Measurements from ENCODE around the gene ITPRIP.

ITPRIP gene

GRCh38 chr10:104325436-104326435 is 12.5 kb downstream of the ITPRIP start:
- peak; percentile 62 for DNase-seq

DNA sequence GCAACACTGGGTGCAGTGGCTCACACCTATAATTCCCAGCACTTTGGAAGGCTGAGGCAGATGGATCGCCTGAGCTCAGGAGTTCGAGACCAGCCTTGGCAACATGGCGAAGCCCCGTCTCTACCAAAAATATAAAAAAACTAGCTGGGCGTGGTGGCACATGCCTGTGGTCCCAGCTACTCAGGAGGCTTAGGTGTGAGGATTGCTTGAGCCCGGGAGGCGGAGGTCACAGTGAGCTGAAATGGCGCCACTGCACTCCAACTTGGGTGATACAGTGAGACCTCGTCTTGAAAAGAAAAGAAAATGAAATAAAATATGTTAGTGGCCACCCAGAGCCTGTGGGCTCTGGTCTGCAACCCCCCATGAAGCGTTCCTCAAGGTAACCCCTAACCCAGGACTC is 13.3 kb downstream of the ITPRIP start:
- DNase-seq, result peak; percentile 25

GRCh38 chr10:104324221-104324686 is 14.0 kb downstream of the ITPRIP start:
- peak; percentile 62 for DNase-seq

- no peak for DNase-seq
Observed at GRCh38 chr10:104323760-104324201, 14.5 kb downstream of the ITPRIP start.

DNA sequence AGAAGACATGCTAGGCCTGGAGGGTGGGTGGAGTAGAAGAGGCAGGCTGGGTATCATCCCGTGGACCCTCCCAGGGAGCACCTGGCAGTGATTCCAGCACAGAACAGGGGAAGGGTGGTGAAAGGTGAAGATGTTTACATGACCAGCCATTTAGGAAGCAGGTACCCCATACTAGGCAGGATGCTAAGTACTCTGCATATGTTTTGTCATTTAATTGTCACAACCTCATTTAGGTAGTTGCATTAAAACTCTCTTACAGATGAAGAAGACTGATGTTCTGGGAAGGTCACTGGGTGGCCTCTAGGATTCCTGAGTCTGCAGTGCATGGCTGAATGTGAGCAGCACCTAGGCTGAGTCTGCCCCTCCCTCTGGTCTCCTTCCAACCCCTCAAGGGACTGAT is 15.2 kb downstream of the ITPRIP start:
- peak; percentile 43 for DNase-seq

DNA sequence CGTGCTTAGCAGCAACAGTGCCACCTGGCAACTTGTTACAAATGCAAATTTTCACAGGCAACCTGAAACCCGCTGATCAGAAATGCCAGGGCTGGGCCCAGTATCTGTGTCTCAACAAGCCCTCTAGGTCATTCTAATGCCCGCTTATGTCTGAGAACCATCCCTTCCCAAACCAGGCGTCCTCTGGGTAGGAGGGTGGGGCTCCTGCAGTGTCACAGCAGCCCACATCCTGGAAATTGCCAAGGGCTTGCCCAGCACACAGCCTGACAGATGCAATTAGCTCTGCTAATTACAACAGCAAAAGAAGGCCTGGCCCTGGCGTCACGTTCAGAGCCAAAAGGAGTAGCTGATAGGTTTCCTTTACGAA is 15.9 kb downstream of the ITPRIP start:
- peak; percentile 74 for DNase-seq

- peak; percentile 64 for DNase-seq
Observed at GRCh38 chr10:104321725-104322415, 16.4 kb downstream of the ITPRIP start.

DNA sequence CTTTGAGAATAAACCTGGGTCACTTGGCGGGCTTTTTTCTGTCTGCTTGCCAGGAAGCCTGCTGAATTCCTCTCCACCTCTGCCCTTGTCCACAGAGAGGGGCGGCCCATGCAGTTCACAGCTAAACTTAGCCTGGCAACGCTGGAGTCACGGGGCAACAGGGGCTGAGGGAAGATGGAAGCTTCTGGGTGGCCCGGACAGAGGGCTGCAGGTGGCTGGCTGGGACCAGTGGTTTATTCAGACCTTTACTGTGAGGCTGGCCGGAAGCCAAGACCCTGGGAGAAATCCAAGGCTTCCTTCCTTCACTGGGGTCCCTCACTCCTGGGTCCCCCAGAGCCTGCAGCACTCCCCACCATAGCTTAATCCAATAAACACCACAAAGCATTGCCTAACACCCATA is 17.0 kb downstream of the ITPRIP start:
- peak; percentile 54 for DNase-seq

DNA sequence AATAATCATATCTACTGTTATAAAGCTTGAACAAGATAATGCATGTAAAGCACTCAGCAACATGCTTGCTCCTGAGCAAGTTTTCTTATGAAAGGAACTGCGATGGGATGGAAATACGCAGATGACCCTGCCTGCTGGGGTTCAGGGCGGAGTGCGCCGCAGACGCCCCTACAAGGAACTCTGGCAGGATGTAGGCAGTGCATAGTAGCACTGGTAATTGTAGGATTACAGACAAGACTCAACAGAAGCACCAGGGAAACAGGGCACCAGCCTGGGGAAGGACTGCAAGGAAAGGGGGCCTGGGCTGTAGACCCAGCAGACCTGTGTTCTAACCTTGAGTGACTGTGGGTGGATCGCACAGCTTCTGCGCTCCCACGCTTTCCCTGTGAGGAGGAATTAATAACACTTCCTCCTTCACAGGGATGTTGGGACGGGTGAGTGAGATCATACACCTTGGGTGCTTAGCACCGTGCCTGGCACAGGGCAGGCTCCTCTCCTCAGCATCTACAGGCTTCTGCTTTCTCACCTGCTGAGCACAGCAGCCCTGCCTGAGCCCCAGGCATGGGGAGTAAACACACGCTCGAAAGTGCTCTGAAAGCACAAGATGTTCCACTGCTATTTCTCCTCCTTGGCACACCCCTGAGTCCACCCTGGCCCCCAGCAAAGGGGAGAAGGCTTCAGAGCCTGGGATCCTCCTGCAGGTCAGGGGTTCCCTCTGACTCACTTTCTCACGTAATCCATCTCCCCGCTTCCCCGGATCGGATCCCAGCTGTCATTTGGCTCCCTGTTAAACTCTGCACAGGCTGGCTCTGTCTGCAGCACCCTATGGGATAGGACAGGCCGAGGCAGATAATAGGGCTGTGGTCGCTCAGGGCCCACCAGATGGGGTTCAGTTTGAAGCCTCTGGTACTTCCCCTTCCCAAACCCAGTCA is 19.2 kb downstream of the ITPRIP start:
- DNase-seq, result peak; percentile 56

DNA sequence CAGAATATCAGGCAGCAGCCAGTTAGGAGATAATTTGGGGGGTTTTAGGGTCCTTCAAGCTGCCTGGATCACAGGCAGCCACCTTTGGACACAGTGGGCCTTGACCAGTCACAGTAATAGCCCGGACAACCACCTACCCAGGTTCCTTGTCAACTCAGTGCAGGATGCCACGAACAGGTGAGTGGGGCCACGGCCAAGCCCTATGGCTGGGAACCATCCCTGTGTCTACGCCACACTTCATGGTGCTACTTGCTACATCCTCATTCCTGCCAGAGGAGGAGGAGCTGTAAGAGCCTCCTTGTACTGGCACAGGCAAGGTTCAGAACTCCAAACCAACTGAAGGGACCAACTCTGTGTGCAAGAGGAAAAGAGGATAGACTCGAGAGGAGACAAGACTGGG is 19.9 kb downstream of the ITPRIP start:
- DNase-seq, result no peak

DNA sequence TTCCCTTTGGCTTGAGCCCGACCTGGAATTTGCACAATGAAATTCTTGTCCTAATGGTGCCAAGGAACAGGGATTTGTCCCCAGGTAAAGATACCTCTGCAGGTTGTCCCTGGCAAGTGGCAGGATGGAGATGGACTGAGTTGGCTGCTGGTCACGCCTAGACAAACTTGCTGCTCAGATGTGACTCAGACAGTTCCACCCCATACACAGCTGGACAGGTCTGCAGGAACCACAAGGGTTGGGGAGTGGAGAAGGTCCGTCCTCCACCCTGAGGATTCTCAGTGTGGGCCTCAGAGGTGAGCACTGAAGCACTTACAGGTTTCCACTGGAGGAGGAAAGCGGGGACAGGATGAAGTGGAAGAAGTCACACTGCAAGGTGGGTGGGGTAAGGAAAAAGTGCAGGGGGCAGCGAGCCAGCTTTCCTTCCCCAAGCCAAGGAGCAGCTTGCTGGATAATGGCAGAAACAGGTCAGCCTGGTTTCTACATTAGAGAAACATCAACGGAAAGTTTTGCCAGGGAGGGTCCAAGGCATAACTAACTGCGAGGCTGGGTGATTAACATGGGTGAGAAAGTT is 20.5 kb downstream of the ITPRIP start:
- DNase-seq, result no peak

DNA sequence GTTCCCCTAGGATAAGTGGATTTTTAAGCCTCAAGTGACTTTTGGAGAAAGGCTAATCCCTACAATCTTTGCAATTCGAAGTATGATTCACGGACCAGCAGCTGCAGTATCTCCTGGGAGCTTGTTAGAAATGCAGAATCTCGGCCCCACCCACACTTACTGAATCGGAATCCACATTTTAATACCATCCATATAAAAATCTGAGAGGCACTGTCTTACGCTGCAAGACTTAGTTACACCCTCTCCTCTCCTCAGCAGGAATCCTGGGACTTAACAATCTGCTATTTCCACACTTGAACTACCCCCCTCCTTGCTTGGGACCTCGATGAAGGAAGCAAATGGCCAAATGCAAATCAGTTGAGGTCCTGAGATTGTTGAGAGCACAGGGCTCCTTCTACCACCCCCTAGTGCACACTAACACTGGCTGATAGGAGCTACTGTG is 21.0 kb downstream of the ITPRIP start:
- no peak for DNase-seq

GRCh38 chr10:104316321-104317099 is 21.8 kb downstream of the ITPRIP start:
- DNase-seq, result no peak

DNA sequence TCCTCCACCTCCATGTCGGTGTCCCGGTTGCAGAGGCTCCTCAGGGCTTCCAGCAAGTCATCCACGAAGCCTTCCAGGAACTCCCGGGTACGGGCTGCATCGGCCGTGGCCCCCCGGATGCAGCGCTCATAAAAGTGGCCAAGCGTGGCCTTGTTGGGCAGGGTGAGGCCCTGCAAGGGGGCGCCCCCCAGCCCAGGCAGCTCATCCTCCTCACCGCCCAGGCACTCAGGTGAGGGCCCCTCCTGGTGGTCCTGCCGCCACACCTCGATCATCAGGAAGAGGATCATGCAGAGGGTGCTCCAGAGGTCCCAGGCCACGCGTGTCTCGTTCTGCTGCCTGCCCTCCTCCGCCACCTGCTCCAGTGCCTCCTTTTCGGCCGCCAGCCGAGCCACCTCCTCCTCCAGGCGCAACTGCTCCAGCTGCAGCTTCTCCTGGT is 22.8 kb downstream of the ITPRIP start:
- no peak for DNase-seq

DNA sequence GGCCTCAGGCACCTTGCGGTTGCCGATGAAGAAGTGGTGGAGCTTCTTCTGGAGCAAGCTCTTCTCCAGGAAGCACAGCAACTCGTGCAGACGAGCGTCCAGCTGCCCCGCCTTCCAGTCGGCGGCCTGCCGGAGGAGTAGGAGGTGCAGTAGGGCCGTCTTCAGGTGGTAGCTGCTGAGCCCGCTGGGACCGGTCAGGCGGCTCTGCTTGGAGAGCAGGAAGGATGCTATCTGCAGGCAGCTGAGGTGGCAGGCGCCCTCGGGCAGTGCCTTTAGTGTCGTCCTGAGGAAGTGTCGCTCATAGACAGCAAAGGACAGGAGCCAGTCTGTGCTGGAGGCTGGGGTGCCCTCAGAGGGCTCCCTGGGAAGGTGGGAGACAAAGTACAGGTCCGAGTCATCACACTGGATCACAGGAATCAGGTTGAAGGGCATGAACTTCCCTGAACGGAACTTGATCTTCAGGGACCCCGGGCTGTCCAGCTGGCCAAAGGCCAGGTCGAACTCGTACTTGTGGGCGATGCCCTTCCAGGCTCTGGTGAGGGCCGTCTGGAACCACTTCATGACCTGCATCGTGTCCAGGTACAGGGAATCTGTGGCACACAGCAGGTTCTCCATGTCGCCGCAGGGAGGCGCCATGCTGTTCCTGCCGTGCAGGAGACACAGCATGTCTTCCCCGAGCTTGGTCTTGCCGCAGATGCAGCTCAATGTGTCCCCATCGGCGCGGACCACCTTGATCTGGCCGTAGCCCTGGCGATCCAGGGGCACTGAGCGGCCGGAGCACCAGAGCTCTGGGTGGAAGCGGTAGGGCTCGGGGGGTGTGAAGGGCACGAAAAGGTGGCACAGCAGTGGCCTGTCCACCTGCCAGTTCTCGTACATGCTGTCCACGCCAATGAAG is 23.4 kb downstream of the ITPRIP start:
- DNase-seq, result no peak

GRCh38 chr10:104311184-104311720 is 27.0 kb downstream of the ITPRIP start:
- DNase-seq, result no peak

- no peak for DNase-seq
Observed at GRCh38 chr10:104309980-104310978, 28.0 kb downstream of the ITPRIP start.

- no peak for DNase-seq
Observed at GRCh38 chr10:104308439-104308903, 29.8 kb downstream of the ITPRIP start.

All from activated effector memory CD4-positive, alpha-beta T cell treated with anti-CD3 and anti-CD28 coated beads, Interleukin-2, amount 50 U/mL, for 16 hours (primary cell).